ENCODE data around the gene ADORA2A.
"Not testable (repeated sequence)": the region's sequence is repeated elsewhere in the genome, so short reads cannot be mapped to it uniquely, and the experiment has no call there.

ADORA2A gene

GRCh38 chr22:24455751-24456426 lies 28.5 kb downstream of the ADORA2A start:
- DNase-seq: no peak

DNA sequence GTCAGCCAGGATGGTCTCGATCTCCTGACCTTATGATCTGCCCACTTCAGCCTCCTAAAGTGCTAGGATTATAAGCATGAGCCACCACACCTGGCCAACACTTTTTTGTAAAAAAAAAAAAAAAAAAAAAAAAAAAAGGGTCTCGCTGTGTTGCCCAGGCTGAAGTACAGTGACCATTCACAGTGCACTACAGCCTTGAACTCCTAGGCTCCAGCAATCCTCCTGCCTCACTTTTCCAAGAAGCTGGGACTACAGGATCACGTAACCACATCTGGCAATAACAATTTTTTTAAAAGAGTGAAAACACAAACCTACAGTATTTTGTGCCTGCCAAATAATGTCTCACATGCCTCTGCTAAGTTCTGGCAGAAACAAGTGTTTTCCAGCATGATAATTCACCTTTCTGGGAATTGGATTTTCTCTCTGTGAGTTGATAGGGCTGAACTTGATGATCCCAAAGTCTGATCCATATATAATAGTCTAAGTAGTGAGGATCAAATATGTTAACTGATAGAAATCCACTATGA lies 30.6 kb downstream of the ADORA2A start:
- no peak for DNase-seq

DNA sequence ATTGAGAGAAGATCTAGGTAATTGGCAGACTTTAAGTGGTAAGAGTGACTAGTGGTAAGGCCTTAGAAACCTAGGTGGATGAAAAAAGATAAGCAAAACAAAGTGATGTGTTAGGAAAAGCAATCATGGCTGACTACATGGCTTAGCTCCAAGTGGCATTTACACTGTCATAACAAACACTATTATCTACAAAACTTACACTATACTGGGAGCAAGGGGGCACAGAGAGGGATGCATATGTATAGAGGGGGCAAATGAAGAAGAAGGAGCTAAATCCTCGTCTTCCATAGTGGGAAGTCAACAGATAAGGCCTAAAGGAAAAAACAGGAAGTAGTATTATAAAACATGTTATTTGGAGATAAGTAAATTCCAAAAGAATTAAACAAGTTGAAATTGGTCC lies 32.5 kb downstream of the ADORA2A start:
- no peak for DNase-seq

DNA sequence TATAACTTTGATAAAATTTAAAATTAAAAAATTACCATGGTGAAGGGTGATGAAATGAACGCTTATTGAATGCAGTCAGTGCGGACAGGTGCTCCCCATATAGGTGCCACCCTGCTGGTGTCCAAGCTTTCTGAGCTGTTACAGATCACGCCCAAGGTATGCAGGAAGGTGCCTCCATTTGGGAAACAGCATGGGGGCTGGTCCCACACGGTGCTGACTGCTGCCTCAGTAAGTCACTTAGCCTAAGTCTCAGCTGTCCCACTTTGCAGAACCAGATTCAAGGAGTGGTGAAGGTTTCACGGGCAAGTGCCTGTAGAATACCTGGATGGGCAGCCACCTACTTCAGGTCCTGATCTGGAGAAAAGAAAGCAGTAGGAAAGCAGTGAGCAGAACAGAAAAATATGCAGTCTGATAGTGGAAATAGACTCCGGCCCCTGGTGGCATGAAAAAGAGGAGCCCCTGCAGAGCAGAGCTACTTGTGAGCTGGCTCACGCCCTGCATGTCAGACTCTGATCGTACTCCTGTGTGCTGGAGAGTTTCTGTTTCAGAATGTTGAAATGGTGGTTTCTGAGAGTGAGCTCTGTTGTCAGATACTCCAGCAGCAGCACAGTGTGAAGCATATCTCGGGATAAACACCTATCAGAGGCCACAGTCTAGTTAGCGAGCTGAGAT lies 33.2 kb downstream of the ADORA2A start:
- DNase-seq: no peak

- no peak for DNase-seq
These were observed 35.8 kb downstream of the ADORA2A start for GRCh38 chr22:24463071-24463760.

- no peak for DNase-seq
These were observed 38.2 kb downstream of the ADORA2A start for GRCh38 chr22:24465566-24465965.

DNA sequence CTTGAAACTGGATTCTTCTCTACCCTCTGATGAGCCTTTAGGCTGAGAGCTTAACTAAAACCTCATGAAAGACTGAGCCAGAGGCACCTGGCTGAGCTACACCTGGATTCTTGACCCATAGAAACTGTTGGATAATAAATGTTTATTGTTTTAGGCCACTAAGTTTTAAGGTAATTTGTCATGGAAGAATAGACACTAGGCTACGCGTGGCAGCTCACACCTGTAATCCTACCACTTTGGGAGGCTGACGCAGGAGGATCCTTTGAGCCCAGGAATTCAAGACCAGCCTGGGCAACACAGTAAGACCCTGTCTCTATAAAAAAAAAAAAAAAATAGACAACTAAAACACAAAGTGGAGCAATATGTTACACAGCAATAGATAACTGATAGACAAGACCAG lies 38.6 kb downstream of the ADORA2A start:
- DNase-seq: no peak

DNA sequence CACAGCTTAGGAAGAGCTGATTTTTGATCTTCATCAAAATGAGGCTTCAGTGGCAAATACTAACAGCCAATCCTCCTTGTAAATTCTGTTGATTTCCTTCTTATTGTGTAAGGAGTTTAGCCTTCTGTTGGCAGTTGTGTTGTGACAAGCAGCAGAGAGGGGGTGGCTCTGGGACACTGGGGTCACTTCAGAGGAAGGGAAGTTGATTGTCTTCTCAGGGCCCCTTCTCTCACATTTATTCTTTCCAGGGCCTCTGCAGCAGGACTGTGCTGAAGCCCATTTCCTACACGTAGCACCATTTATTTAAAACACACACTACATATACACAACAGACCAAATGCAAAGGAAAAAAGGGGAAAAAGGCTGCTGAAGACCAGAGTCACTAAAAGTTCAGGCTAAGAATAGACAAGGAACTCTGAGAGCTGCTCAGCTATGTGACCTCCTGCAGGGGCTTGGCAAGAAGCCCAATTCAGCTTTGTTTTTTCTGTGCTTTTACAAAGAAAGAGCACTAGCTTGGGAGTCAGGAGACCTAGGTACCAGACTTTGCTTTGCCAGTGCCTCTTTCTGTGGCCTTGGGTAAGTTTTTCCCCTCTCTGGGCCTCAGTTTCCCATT lies 39.4 kb downstream of the ADORA2A start:
- no peak for DNase-seq

DNA sequence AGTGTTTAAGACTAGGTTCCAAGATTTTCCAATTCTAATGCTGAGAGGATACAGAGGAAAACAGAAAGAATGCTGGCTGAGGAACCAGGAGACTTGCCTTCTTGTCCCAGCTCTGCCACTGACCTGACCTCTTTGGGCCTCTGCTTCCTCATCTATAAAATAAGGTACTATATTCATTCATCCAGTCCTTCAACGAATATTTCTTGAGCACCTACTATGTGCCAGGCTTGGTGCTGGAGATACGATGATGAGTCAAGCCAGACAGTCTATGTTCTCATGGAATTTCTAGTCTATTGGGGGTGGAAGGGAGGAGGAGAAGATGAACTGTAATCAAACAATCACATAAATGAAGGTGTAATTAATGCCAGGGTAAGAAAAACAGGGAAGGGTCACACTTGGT lies 39.9 kb downstream of the ADORA2A start:
- no peak for DNase-seq

DNA sequence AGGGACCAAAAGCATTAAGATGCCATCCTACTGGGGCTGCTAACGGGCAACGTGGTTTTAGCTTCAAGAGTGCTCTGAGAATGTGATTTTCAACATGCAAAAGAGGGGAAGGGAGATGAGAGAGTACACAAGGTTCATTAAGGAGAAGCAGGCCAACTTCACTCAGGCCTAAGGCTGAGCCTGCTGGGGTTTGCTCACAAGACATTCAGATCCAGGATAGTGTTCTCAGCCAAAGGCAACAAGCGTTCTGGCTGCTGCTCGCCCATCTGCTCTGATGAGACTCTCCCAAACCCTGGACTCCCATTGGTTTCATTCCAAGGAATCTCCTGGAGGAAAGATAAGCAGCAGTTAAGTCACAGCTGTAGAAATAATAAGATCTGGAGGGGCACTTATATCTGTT lies 44.2 kb downstream of the ADORA2A start:
- DNase-seq: no peak

- DNase-seq: no peak
These were observed 45.9 kb downstream of the ADORA2A start for GRCh38 chr22:24473284-24473683.

DNA sequence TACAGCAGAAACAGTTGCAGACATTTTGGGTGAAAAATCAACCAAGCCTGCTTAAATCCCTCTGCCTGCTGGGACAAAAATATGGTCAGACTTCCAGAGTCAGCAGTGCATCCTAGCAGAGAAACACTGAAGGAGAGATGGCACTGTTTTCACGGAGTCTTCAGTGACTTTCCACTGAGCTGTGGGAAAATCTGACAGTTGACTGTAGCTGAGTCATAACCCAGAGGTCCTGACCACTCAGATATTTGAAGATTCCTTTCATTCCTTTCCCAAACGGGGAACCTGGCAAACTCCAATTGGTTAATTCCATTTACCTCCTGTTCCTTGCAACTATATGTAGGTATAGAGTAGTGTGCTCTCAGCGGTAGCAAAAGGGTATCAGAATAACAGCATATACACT lies 46.8 kb downstream of the ADORA2A start:
- DNase-seq: no peak

DNA sequence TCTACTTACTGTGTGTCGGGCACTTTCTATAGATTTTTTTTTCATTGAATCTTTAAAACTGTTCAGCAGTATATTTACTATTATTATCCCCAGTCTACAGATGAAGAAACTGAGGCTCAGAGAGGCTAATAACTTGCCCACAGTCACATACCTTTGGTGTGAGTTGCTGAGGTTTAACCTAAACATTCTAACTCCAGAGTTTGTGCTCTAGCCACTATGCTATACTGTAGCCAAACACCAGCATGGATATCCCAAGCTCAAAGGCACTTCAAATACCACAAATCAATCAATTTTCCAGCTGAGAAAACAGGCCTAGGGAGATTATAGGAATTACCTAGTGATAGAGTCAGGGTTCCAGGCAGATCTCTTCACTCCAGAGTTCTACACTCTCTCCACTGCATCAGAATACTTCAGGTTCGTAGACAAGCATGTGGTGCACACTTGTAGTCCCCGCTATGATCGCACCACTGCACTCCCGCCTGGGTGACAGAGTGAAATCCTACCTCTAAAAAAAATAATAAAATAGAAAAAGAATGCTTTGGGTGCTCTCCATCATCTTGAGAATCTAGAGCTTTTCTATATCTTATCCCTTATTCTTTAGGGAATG lies 47.4 kb downstream of the ADORA2A start:
- no peak for DNase-seq

DNA sequence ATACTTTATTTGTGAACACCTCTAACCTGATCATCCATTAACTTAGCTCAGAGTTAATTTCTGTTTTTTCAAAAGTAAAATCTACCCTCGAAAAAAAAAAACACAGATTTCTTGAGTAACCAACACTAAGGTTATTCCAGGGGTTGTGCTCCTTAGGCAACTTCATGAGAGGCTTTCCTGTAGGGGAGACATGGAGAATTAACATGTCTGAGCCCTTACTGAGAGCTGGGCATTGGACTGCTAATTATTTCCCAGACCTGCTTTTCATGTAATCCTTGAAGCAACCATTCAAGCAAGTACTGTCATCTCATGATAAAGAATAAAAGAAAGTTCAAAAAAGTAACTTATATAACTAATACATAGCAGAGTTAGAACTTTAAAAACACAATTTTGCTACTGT lies 54.2 kb downstream of the ADORA2A start:
- DNase-seq: no peak

DNA sequence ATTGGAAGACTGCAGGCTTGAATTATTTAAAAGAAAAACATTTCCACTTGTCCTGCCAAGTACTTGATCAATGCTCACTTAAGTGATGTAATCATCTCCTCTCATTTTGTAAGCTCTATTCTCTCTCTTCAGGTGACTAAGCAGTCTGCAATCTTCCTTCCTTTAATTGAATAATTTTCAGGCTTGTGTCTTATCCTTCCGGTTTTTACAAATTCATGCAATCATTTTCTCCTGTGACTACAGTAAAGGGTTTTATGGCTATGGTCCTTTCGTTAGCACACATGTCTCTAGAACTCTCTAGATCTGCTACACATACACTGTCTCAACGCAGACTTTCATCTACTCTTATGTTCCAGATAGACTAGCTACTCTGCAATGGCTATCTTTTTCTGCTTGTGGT lies 55.2 kb downstream of the ADORA2A start:
- no peak for DNase-seq

DNA sequence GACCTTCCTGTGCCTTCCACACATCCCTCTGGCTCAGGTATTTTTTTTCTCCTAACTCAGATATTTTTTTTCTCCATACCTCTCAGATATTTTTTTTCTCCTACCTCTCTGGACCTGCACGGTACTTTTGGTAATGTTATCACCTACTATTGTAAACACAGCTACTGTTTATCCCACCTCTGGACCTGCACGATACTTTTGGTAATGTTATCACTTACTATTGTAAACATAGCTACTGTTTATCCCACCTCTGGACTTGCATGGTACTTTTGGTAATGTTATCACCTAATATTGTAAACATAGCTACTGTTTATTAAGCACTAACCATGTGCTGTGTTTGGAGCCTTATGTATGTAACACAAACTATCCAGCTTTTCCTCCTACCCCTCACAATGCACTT lies 55.6 kb downstream of the ADORA2A start:
- no peak for DNase-seq

DNA sequence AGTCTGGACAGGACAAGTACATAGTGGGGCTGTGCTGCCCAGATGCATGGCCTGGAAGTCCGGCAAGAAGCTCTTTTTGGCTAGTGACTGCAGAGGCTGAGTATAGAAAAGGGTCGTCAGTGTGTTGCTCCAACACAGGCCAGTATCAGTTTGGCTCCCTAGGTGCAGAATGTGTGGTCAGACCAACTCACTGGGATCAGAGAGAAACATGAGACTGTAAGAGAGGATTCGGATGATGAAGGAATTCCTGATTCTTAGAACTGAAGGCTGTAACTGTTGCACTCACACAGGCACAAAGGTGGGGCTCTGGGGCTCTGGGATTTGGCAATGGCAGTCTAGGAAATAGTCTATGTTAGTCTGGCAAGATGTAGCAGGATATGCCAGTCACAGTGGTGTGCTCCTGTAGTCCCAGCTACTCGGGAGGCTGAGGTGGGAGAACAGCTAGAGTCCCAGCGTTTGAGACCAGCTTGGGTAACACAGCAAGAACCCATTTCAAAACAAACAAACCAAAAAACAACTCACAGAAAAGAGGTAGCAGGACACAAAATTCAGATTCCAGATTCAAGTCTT lies 56.7 kb downstream of the ADORA2A start:
- DNase-seq: no peak

GRCh38 chr22:24485170-24485569 lies 57.8 kb downstream of the ADORA2A start:
- DNase-seq: no peak

- no peak for DNase-seq
These were observed 58.2 kb downstream of the ADORA2A start for GRCh38 chr22:24485608-24486007.

GRCh38 chr22:24486501-24486921 lies 59.1 kb downstream of the ADORA2A start:
- no peak for DNase-seq

- DNase-seq: no peak
These were observed 61.6 kb downstream of the ADORA2A start for GRCh38 chr22:24489011-24489410.

DNA sequence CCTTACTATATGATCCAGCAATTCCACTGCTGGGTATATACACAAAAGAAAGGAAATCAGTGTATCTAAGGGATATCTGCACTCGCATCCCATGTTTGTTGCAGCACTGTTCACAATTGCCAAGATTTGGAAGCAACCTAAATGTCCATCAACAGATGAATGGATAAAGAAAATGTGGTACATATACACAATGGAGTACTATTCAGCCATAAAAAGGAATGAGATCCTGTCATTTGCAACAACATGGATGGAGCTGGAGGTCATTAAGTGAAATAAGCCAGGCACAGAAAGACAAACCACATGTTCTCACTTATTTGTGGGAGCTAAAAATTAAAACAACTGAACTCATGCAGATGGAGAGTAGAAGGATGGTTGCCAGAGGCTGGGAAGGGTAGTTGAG lies 62.0 kb downstream of the ADORA2A start:
- not testable (repeated sequence) for DNase-seq

Measured in NCI-H2081 treated with DMSO at 0.1 percent for 48 hours (cell line).